GM12892 (cell line): ENCODE results near the gene DDX54.

Experiments
- POLR2A ChIP-seq: IDR thresholded peaks from 2 replicates; pipeline ENCODE4 v1.6.1; 2011; ENCODE audit warnings: low read depth, low read length, control low read depth
- POLR2AphosphoS5 ChIP-seq: IDR thresholded peaks from 2 replicates; pipeline ENCODE4 v1.6.1; 2011; ENCODE audit warnings: low read depth, low read length, control low read depth
- TAF1 ChIP-seq: IDR thresholded peaks from 2 replicates; pipeline ENCODE4 v1.6.1; 2011; ENCODE audit warnings: low read depth, mild to moderate bottlenecking, control low read depth, low read length, borderline replicate concordance

DNA sequence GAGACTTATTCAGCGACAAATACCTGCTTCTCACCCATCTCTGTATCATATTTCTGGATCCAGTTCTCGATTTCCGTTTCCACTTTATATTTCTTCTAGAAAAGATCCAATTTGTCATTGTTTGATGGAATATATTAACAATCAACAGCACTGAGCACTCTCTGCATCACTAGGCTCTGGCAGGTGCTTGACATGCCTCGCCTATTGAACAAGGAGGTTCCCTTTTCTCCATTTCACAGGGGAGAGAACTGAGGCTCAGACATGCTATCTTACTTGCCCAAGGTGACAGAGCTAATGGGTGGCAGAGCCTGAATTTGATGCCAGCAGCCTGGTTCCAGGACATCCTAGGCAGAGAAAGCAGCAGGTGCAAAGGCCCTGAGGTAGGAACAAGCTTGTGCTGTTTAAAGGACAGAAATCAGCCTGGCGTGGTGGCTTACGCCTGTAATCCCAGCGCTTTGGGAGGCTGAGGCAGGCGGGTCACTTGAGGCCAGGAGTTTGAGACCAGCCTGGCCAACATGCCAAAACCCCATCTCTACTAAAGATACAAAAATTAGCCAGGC, 12.3 kb upstream of the DDX54 start:
- no peak for TF ChIP-seq POLR2AphosphoS5
- TF ChIP-seq POLR2A, result no peak
- TF ChIP-seq TAF1, result no peak
